ENCODE data around the gene AKAP6.

Gene AKAP6

DNA sequence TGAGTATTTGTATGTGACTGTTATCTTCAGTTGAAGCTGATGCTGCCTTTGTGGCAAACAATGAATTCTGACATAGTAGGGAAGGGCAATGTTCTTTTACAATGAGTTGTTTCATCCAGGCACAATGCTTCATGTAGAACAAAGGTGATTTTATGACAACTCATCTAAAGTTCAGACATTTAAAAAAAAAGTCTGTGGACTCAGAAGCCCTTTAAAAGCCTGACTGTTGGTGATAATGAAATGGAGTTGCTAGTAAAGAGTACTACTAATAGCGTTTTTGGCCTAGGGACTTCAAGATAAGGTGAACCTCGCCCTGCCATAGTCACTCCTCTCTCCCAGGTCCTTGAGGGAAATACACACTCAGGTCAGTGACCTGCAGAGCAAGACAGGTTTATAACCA, 105.1 kb downstream of the AKAP6 start:
- Mint-ChIP-seq H3K36me3 (ENCODE audit: insufficient read depth) (no peaks in the 10 kb centered on the region), H3K27ac (no peak overlapping the region), H3K4me3 (no peak overlapping the region), H3K9me3 (peaks cover 0 to 4% of the 10 kb centered on the region in 2 donors), H3K4me1 (ENCODE audit: low read depth in 2 of 2) (no peaks in the 10 kb centered on the region), H3K27me3 (no peaks in the 10 kb centered on the region)
- DNase-seq (no peak), ATAC-seq (replicated peaks) (no peak)

DNA sequence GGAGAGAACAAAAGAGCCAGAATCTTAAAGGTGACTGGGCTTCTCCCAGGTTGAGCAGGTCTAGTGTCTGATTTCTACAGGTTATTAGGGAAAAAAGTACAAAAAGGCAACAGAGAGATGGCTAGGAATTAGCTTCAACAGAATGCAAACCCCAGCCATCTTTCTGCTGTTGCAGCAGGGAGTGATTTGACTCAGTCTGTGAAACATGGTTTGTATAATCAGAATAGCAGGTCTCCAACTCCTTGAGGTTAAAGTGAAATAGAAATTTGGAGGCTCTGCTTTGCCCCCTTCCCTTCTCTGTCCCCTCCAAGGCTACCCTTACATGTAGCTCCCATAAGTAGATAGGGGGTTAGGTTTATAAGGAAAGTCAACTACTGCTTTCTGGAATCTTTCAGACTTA, 105.8 kb downstream of the AKAP6 start:
- DNase-seq (no peak), ATAC-seq (replicated peaks) (no peak)
- H3K4me1 Mint-ChIP-seq (ENCODE audit: low read depth in 2 of 2): no peaks in the 10 kb centered on the region
- H3K27ac Mint-ChIP-seq: no peak overlapping the region
- H3K9me3 Mint-ChIP-seq: peaks cover 0 to 4% of the 10 kb centered on the region in 2 donors
- H3K4me3 Mint-ChIP-seq: no peak overlapping the region
- H3K27me3 Mint-ChIP-seq: no peaks in the 10 kb centered on the region
- no peaks in the 10 kb centered on the region for H3K36me3 Mint-ChIP-seq (ENCODE audit: insufficient read depth)

DNA sequence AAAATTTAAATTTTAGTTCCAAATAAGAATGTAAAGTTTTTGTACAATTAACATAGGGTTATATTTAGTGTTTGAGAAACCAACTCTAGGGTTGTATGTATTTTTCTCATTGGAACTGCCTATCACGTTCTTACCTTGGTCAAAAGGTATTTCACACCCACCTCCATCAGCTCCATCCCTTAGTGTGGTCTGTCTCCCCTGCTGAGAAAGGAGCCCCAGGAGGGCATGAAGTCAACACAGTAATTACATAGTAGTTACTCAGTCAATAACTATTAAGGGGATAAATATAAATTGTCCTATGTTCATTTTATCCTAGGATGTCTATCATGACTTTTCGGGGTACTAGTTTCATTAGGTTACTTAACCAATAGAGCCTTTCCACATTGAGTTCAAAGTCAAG, 106.3 kb downstream of the AKAP6 start:
- H3K36me3 Mint-ChIP-seq (ENCODE audit: insufficient read depth): no peaks in the 10 kb centered on the region
- DNase-seq (no peak), ATAC-seq (replicated peaks) (no peak)
- H3K27me3 Mint-ChIP-seq: no peaks in the 10 kb centered on the region
- H3K4me1 Mint-ChIP-seq (ENCODE audit: low read depth in 2 of 2): no peaks in the 10 kb centered on the region
- H3K27ac Mint-ChIP-seq: no peak overlapping the region
- H3K9me3 Mint-ChIP-seq: peaks cover 0 to 4% of the 10 kb centered on the region in 2 donors
- no peak overlapping the region for H3K4me3 Mint-ChIP-seq

DNA sequence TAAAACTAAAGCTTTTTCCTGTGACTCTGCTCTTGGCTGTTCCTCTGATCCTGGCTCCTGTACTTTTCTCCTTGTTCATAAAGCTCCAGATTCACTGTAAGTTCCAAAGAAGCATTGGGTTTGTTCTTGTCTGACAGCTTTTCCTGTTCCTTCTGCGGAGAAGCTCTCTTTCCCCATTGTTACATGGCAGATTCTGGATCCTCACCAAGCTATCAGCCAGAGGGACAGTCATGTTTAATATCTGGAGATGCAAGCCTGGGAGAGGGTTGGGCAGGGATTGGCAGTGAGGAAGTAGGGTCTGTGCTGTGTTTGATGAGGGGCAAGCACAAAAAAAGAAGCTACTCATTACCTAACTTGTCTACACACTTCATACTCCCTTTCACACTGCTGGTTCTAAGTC, 107.9 kb downstream of the AKAP6 start:
- ATAC-seq (replicated peaks) (no peak), DNase-seq (no peak)
- H3K36me3 Mint-ChIP-seq (ENCODE audit: insufficient read depth): no peaks in the 10 kb centered on the region
- H3K4me1 Mint-ChIP-seq (ENCODE audit: low read depth in 2 of 2): no peaks in the 10 kb centered on the region
- H3K27ac Mint-ChIP-seq: peak overlapping the region in 1 of 2 donors; percentile 46
- peaks cover 0 to 5% of the 10 kb centered on the region in 2 donors for H3K9me3 Mint-ChIP-seq
- H3K4me3 Mint-ChIP-seq: no peak overlapping the region
- no peaks in the 10 kb centered on the region for H3K27me3 Mint-ChIP-seq

DNA sequence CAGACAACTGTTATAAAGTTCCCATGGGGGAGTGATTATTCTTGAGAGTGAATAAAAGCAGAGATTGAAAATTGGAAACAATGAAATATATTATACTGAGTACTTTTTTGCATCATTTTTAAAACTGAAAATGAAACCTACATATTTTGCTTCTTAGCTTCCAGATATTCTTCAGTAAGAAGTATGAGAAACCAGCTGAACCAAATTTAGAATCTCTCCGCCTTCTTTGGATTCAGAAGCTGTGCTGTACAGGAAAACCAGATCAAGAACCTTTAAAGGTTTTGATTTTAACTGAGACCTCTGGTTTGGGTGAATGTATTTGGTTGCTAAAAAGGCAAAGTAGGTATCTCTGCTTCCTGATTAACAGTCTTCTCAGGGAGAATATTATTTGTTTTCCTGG, 109.4 kb downstream of the AKAP6 start:
- Mint-ChIP-seq H3K9me3 (peaks cover 0 to 7% of the 10 kb centered on the region in 2 donors), H3K27ac (no peak overlapping the region), H3K36me3 (ENCODE audit: insufficient read depth) (no peaks in the 10 kb centered on the region), H3K27me3 (no peaks in the 10 kb centered on the region), H3K4me3 (no peak overlapping the region), H3K4me1 (ENCODE audit: low read depth in 2 of 2) (no peaks in the 10 kb centered on the region)
- no peak for ATAC-seq (replicated peaks)
- no peak for DNase-seq

DNA sequence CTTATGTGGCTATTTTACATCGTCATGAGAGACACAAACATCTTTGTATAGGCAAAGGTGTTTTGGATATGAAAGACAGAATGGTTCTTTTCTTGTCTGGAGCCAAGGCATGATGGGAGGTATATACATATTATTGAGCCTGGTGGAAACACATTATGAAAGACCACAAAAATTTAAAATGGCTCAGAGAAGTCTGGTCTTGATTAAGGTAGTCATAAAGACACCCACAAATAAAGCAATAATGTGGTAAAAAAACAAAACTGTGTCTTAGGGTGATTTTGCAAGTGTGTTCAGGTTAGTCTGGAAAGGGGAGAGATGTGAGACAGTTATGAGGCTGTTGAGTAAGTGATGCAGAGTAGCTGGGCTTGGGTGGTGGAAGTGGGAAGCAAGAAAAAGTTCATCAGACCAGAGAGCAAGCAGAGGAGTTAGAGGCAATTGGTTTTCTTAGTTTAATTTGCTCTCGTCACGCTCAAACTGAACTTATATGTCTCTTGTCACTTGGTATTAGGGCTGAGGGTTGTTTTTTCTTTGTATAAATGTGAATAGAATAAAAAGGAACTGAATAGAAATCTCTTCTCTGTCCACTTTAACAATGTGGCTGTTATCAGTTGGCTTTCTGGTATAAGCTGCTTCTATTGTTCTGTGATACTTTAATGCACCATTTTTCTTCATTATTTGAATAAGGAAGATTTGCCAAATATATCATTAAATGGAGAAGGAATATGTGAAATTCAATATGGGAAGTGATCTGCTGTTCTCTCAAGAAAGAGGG, 115.0 kb downstream of the AKAP6 start:
- no peaks in the 10 kb centered on the region for H3K27me3 Mint-ChIP-seq
- no peak overlapping the region for H3K27ac Mint-ChIP-seq
- no peaks in the 10 kb centered on the region for H3K36me3 Mint-ChIP-seq (ENCODE audit: insufficient read depth)

DNA sequence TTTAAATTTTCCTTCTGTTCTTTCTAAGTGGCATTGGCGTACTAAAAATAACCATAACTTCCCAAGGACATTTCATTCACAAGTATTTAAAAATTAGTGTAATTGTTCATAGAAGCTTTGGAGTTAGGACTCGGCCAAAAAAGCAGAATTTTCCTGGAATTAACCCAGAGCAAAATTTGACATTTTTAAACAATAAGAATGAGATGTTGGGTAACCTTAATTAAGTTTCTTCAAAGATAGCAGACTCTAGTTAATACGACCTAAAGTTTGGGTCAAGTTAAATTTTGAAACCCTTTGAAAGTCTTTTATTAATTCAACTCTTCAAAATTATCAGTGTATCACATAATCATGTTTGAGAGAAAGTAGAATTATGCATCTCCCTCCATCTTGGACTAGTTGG, 118.3 kb downstream of the AKAP6 start:
- Mint-ChIP-seq H3K36me3 (ENCODE audit: insufficient read depth) (no peaks in the 10 kb centered on the region), H3K4me1 (ENCODE audit: low read depth in 2 of 2) (no peaks in the 10 kb centered on the region), H3K27me3 (no peaks in the 10 kb centered on the region), H3K27ac (no peak overlapping the region), H3K9me3 (peaks cover 0 to 2% of the 10 kb centered on the region in 2 donors), H3K4me3 (no peak overlapping the region)
- DNase-seq (no peak), ATAC-seq (replicated peaks) (no peak)

More for the DNA sequence above, 115.0 kb downstream of the AKAP6 start:
- no peak overlapping the region for H3K4me3 Mint-ChIP-seq
- H3K9me3 Mint-ChIP-seq: peaks cover 0 to 4% of the 10 kb centered on the region in 2 donors
- DNase-seq: no peak
- no peaks in the 10 kb centered on the region for H3K4me1 Mint-ChIP-seq (ENCODE audit: low read depth in 2 of 2)
- no peak for ATAC-seq (replicated peaks)

GRCh38 chr14:32449648-32450047, 120.5 kb downstream of the AKAP6 start:
- Mint-ChIP-seq H3K27me3 (no peaks in the 10 kb centered on the region), H3K4me3 (no peak overlapping the region), H3K27ac (no peak overlapping the region), H3K4me1 (ENCODE audit: low read depth in 2 of 2) (no peaks in the 10 kb centered on the region), H3K9me3 (no peaks in the 10 kb centered on the region), H3K36me3 (ENCODE audit: insufficient read depth) (no peaks in the 10 kb centered on the region)
- no peak for ATAC-seq (replicated peaks)
- no peak for DNase-seq

GRCh38 chr14:32450919-32451675, 122.0 kb downstream of the AKAP6 start:
- H3K27me3 Mint-ChIP-seq: no peaks in the 10 kb centered on the region
- ATAC-seq (replicated peaks) (no peak), DNase-seq (no peak)
- no peaks in the 10 kb centered on the region for H3K36me3 Mint-ChIP-seq (ENCODE audit: insufficient read depth)
- H3K4me1 Mint-ChIP-seq (ENCODE audit: low read depth in 2 of 2): no peaks in the 10 kb centered on the region
- H3K27ac Mint-ChIP-seq: no peak overlapping the region
- H3K9me3 Mint-ChIP-seq: no peaks in the 10 kb centered on the region
- H3K4me3 Mint-ChIP-seq: no peak overlapping the region

- no peaks in the 10 kb centered on the region for H3K27me3 Mint-ChIP-seq
- H3K9me3 Mint-ChIP-seq: no peaks in the 10 kb centered on the region
- no peak overlapping the region for H3K4me3 Mint-ChIP-seq
- no peak for ATAC-seq (replicated peaks)
- H3K4me1 Mint-ChIP-seq (ENCODE audit: low read depth in 2 of 2): no peaks in the 10 kb centered on the region
- no peak overlapping the region for H3K27ac Mint-ChIP-seq
- no peak for DNase-seq
- H3K36me3 Mint-ChIP-seq (ENCODE audit: insufficient read depth): no peaks in the 10 kb centered on the region
These were observed 125.0 kb downstream of the AKAP6 start for GRCh38 chr14:32453857-32454810.

- no peak for DNase-seq
- H3K27ac Mint-ChIP-seq: no peak overlapping the region
- H3K4me1 Mint-ChIP-seq (ENCODE audit: low read depth in 2 of 2): no peaks in the 10 kb centered on the region
- H3K9me3 Mint-ChIP-seq: peaks cover 0 to 3% of the 10 kb centered on the region in 2 donors
- H3K36me3 Mint-ChIP-seq (ENCODE audit: insufficient read depth): no peaks in the 10 kb centered on the region
- H3K4me3 Mint-ChIP-seq: no peak overlapping the region
- peaks cover 0 to 5% of the 10 kb centered on the region in 2 donors for H3K27me3 Mint-ChIP-seq
- no peak for ATAC-seq (replicated peaks)
These were observed 128.3 kb downstream of the AKAP6 start for GRCh38 chr14:32457213-32457920.

DNA sequence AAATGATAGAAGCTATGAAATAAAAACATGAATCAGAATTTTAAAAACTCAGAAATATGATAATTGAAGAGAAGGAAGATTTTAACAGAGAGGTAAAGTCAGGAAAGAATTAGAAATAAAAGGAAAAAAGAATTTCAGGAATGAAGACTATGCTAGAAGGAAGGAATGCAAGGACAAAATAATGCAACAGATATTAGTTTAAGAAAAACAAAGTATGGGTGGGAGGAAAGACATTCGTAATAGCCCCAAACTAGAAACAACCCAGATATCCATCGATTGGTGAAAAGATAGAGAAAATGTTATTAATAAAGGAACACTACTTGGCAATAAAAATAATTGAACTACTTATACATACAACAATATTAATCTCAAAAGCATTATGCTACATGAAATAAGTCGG, 129.6 kb downstream of the AKAP6 start:
- Mint-ChIP-seq H3K36me3 (ENCODE audit: insufficient read depth) (no peaks in the 10 kb centered on the region), H3K4me3 (no peak overlapping the region), H3K9me3 (peaks cover 0 to 3% of the 10 kb centered on the region in 2 donors), H3K4me1 (ENCODE audit: low read depth in 2 of 2) (no peaks in the 10 kb centered on the region), H3K27me3 (peaks cover 0 to 5% of the 10 kb centered on the region in 2 donors), H3K27ac (no peak overlapping the region)
- DNase-seq (no peak), ATAC-seq (replicated peaks) (no peak)

DNA sequence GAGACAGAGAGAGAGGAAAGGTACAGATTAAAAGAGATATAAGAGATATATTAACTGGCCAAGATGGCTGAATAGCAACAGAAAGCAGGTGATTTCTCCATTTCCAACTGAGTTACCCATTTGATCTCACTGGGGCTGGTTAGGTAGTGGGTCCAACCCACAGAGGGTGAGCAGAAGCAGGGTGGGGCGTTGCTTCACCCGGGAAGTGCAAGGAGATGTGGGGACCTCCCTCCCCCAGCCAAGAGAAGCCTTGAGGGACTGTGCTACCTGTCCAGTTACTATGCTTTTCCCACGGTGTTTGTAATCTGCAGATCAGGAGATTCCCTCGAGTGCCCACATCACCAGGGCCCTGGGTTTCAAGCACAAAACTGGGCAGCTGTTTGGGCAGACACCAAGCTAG, 131.2 kb downstream of the AKAP6 start:
- Mint-ChIP-seq H3K36me3 (ENCODE audit: insufficient read depth) (no peaks in the 10 kb centered on the region), H3K27me3 (peaks cover 0 to 5% of the 10 kb centered on the region in 2 donors), H3K27ac (no peak overlapping the region), H3K4me3 (no peak overlapping the region), H3K4me1 (ENCODE audit: low read depth in 2 of 2) (no peaks in the 10 kb centered on the region), H3K9me3 (peaks cover 0 to 3% of the 10 kb centered on the region in 2 donors)
- ATAC-seq (replicated peaks) (no peak), DNase-seq (no peak)
